GM18909 (cell line): ENCODE measurements around the gene DRGX.

Source experiments
- ATAC-seq: cut with Tn5 transposase; IDR thresholded peaks from one replicate; pipeline ENCODE4 v1.9.1; 2021; ENCODE audit warnings: mild to moderate bottlenecking; ENCODE audit not compliant: unreplicated experiment, poor library complexity

DRGX gene

DNA sequence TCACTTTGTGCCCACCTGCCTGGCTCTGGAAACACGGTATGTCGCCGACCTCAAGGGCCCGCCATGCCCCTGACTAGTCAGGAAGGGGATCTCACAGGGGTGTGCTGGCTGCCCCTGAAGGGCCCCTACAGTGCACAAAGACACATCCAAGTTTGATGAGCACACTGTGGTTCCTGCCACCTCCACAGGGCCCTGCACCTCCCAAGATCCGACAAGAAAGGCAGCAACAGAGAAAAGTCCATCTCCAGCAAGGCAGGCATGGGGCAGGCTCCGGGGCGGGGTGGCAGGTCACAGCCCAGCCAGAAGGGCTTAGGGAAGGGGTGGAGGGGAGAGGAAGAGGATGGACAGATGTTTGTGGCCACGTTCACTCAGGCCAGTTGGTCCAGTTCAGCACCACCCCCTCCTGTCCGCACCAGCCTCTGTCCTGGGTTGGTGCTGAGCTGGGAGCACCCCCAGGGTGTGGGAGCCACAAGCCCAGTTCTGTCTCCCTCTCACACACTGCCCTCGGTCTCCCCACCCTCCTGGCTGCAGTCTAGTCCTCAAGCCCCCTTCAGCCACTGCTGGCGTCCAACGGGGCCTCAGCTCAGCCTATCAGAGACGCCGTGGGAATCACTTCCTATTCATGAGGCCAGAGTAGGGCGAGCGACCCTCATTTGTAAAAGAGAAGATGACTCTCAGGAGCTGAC is 11.5 kb downstream of the DRGX start:
- no peak for ATAC-seq

DNA sequence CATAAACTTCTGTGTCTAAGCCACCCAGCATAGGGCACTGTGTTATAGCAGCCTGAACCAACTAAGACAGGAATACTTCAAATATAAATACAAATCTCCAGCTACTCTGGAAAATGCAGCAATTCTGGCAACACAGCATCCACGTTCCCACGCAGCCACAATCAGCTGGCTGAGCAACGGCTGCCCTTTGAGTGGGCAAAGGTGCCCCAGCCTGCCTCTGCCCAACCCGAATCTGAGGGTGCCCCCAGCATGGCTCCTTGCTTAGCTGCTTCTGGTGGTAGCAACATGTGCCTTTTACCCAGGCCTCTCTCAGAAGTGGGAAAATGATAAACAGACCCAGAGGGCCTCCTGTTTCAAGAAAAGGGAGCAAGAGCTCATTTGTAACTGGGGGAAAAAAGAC is 12.0 kb downstream of the DRGX start:
- ATAC-seq = no peak

DNA sequence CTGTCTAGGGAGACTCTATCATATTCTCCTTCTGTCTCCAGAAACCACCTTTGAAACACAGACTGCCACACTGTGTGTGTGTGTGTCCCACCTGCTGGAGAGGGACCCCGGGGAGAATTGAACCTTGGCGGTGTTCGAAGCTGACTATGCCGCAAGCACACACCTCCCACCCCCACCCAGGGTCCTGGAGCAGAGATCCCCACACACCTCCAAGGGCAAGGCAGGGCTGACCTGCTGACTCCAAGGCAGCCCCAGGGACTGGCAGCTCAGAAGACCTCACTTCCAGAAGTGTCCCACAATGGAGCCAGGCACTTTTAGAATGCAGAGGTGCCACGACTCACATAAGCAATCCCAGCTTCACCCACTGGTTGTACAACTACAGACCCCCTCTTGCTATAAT is 13.1 kb downstream of the DRGX start:
- ATAC-seq = no peak

DNA sequence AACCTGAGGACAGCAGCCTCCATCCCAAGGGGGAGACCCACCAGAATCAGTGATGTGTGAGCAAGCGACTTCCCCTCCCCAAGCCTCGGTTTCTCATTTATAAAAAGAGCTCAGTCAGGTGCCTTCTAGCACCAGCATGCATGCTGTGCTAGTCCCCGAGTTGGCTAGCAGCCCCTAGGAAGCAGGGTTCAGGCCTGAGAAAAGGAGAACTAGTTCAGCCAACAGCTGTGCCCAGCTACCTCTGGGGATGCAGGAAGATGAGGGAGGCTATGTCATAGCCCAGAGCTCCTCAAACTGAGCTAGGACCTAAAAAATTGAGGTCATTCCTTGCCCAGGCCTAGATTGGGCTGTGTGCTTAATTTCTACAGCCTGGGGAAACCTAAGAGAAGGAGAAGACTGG is 13.7 kb downstream of the DRGX start:
- no peak for ATAC-seq

DNA sequence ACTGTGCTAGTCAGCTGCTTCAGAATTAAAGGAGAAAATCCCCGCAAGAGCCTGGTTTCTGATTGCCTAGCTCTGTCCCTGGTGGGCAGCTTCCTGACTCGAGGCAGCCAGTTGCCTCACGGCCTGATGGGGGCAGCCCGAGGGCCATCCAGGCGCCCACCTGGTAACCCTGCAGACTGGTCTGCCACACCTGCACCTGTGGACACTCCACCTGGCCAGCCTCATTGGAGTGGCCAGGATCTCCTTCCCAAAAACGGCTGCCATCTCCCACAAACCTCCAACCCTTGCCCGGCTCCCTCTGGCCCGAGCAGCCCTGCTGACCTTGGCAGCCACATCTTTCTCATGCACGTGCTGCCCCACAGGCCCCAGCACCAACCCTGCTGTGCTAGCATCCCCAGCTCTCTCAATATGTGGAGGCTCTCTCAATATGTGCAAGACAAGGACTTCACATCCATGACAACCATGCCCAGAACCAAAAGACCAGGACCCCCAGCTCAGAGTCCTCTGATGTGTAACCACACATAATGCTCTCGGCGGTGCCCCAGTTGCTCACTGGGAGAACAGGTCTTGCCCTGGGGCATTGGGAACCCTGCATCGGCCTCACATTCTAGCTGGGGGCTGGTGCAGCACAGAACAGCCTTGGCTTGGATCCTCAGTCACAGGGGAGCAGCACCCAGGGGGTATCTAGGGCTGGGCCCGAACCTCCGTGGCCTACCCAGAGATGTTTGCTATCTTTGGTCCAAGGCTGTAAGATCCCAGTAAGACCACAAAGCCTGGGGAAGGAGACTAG is 14.6 kb downstream of the DRGX start:
- no peak for ATAC-seq

DNA sequence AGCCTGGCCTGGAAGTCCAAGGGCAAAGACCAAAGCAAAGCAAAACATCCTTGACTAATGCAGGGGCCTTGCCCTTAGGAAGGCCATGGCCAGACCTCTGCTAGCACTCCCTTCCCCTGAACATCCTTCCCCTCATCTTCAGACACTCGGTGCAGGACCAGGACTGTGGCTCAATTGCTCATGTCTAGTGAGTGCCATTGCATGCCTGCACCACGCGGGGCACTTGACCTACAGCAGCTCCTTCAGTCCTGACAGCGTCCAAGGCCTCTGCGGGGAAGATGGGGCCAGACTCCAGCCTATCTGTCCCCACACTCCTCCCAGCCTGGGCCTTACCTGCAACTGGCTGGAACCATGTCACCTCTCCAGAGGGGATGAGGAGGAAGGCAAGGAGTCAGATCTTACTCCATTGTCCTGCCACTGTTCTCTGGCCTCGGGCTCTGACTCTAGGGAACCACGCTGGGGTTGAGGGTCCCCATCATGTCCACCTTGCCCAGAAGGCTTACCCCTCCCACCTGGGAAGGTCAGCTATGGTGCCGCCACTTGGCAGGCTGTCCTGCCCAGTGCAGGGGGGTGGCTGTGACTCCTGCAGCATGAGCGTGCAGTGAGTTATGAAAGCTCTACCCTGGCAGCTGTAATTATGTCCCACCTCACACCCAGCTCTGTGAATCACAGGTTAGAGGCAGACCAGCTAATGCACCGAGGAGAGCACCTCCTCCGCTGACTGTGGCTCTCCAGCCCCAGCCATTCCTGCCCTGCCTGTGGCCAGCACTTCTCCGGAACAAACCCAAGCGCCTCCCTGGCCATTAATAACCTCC is 16.1 kb downstream of the DRGX start:
- ATAC-seq = no peak

DNA sequence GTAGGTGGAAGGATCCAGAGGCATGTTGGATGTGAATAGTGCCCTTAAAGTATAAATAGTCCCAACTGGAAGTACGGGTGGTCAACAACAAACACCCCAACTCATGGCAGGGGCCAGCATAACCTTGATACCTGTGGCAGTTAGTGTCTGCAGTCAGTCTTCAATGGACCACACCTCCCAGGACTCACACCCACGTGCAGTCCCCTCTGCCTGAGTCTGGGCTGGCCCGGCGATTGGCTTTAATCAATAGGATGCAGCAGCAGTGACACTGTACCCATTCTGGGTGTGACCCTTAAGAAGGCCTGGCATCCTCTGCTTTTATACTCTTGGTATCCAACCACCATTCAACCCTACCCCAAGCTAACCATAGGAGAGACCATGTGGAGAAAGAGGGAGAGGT is 18.6 kb downstream of the DRGX start:
- ATAC-seq = no peak

DNA sequence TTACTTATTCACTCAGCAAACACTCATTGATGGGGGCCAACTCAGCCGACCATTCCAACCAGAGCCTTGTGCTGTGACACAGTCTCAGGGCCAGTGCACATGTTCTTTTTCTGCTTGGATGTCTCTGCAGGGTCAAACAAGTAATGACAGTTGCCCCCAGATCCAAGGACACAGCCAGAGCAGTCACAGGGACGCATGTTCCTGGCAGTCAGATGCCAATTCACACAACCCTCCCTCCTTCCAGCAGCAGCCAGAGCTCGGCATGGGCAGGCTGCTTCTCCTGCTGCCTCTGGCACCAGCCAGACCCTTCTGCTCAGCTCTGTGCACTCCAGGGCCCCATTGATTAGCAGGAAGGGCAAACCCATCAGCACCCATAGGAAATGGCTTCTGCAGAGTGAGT is 20.3 kb downstream of the DRGX start:
- ATAC-seq = no peak

DNA sequence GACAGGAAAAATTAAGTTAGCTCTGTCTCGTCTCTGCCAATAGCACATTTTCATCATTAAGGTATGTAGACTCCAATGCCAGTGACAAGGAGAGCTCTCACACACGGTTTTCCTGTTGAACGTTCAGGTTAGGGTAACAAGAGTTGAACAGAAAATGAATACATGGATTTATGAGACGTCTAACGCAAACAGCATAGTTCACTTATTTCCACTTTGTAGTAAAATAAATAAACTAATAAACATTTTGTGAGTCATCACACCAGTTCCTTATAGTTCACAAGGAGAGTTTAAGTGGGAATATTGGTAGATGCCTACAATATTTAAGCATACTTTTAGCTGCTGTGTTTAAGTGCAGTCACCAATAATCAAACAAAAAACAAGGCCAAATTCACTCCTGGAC is 21.1 kb downstream of the DRGX start:
- ATAC-seq = no peak

DNA sequence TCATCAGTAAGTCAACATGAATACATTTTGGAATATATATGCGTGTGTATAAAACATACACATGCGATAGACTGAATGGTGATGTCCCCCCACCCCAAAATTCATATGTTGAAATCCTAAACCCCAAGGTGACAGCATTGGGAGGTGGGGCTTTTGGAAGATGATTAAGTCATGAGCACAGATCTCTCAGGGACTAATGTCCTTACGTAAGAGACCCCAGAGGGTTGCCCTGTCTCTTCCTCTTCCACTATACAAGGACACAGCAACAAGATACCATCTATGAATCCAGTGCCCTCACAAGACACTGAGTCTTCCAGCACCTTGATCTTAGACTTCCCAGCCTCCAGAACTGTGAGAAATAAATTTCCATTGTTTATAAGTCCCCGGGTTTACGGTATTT is 22.5 kb downstream of the DRGX start:
- ATAC-seq = no peak

DNA sequence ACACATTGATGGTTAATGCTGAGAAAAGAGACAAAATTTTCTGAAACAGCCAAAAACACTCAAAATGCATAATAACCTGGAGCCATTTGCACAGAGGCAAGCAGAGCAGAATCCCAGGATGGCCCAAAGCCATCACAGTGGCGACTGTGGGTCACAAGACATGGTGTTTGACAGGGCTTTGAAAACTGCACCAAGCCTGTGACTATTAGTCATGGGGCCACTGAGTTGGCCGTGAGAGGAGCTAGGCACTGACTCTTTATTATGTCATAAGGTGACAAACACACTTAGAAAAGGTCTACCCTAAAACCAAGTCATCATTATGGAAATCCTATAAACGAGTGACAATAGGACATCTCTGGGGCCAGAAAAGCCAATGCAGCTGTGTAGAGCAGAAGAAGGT is 23.9 kb downstream of the DRGX start:
- ATAC-seq = no peak

DNA sequence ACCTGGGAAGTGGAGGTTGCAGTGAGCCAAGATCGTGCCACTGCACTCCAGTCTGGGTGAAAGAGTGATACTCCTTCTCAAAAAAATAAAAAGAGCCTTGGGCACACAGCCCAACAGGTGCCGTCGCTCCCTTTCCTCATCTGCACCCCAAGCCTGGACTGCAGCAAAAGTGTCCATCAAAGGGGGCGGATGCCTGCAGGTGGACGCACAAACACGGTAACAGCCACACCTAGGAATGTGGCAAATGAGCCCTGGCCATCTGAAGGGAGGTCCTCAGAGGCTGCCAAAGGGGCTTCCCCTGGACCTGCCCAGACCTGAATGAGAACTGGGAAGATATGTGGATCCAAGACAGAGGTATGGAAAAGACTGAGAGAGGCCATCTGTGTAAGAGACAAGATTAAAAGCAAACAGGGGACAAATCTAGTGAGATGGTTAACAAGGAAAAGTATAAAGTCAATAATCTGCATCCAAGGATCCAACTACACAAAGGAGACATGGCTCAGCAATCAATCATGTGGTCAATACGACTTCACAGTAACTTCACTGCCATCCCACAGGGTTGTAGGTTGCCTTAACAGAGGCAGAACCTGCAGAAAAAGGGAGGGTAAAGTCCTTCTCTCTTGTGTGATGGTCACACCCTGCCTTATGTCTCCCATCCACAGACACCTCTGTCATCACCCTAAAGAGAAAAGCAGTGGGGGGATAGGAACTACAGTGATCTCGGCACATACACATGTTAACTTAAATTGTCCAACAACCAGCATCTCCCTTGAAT is 25.4 kb downstream of the DRGX start:
- no peak for ATAC-seq

DNA sequence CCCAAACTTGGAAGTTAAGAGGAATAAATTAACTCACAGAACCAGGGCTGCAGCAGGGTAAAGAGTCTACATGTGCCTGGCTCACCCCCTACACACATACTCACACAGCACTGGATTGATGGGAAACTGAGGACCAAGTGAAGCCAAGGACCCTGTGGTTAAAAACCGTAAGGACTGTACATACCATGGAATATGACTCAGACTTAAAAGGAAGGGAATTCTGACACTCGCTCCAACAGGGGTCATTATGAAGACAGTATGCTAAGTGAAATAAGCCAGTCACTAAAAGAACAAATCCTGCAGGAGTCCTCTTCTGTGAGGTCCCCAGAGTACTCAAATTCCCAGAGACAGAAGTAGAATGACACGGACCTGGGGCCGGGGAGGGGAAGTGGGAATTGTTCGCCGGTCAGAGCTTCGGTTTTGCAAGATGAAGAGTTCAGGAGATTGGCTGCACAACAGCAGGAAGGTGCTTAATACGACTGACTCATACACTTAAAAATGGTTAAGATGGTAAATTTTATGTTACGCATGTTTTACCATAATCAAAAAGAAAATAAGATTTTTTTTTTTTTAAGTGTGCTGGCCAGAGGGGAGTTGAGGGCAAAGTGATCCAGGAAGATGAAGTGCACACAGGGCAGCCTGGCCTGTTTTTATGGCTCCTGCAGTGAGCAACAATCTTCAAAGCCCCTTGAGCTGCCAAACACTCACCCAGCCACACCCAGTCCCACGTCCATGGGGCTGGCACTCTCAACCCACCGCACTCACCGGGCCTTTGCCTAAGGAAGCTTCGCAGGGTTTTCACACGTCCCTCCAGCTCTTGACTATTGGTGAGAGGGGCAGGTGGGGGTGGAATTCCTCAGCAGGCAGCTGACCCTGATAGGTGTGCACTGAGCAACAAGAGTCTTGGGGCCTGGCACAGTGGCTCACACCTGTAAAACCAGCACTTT is 26.4 kb downstream of the DRGX start:
- ATAC-seq = no peak

DNA sequence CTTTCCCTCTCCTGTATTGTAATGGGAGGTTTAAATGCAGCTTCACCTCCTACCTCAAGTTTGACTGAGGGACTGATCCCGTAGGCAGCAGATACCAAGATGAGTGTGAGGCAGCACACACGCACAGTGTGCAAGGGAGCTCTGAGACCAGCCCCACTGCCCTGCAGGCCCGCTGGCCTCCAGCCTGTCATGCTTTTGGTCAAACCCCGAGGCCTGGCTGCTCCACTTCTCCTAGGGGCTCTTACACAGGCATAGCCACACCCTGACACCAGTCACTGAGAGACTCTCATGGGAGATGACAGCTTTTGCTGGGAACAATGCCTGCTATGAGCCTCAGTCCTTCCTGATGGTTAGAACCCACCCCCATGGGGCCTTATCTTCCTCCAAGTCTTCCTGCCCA is 27.6 kb downstream of the DRGX start:
- ATAC-seq = no peak

DNA sequence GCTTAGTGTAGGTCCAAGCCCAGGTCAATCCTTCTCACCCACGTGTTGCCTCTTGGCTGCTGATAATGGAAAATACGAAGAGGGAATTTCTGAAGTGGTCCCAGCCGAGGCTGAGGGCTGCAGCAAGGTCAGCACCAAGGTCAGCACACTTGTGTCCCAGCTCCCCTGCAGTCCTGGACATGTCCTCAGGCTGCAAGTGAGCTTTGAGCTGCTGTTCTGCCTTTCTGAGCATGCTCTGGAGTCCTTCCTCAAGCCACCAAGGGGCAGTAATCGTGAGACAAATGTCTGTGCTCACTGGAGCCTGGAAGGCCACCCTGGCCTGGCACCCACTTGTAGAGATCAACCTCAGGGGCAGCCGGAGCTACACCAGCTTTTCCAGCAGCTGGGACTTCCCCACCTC is 28.3 kb downstream of the DRGX start:
- ATAC-seq = no peak

DNA sequence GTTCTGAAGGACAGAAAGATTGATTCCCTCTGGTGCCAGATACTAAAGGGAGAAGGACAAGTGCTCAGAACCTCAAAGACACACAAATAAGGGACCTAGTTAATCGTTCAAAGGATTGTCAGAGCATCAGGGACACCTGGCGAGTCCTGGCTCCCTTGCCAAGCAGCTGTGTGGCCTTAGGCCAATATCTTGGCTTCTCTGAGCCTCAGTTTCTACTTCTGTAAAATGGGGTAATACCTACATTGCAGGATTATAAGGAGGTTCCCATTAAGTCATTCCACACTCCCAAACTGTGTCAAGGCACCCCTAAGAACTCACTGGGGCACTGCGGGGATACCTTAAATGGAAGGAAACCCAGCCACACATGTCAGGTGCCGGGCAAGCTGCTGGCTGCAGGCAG is 29.4 kb downstream of the DRGX start:
- no peak for ATAC-seq

DNA sequence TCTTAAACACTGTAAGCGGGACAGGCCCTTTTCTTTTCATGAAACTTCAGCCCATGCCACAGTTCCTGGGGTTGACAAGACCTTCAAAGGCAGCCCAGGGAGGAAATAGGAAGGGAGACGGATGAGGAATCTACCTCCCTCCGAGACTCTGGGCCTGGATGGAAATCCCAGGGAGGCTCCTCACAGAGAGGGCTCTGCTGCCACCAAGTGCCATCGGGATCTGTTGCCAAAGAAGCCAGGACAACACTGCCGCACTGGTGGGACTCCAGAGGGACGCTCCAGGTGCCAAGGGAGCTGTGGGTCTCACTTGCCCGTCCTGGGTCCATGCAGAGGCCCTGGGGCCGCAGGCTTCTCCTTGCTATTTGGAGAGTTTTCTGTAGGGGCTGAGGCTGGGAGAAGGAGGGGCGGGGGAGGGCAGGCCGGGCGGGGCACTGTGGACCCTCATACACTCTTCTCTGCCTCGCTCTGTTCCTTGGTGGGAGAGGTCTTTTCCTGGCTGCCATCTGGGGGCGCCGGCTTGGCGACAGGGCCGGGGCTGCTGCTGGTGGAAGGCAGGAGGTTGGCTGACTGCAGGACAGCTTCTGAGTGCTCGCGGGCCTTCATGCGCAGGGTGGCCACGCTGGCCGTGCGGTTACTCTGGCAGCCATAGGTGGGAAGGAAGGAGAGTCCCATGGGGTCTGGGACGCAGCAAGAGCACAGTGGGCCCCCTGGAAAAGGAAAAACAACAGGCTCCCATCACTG is 30.0 kb downstream of the DRGX start:
- ATAC-seq = no peak

DNA sequence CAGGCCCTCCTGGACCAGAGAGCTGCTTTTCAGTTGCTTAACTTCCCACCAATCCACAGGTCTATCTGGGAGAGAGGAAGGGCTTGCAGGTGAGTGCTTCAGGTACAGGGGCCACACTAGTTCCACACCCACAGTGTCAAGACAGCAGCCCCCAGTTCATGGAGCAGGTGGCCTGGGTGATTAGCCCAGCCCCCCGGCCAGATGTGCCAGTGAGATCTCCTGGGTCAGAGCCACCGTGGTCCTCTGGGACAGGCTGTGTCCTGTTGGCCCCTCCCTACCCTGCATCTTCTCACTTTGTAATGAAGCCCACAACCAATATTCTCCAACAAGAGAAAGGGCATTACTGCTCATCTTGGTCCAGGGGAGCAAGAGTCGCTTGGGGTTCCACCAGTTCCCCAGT is 30.6 kb downstream of the DRGX start:
- no peak for ATAC-seq

DNA sequence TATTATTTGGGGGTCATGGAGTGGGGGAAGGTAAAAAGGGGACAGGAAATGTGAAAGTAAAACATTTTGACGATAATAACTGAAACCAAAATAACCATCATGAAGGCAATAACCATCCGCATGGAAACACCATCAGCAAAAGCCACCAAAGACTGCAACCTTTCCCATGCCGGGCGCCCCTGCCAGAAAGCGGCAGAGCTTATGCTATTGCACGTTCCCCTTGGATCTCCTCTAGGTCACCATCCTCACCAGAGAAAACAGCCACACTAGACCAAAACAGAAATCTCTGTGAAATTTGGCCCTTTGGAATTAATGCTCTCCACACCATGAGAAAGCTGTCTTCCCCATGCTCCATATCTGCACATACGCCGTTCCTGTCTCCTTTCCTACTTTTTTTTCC is 31.1 kb downstream of the DRGX start:
- no peak for ATAC-seq
